Muscle layer of colon (tissue), 2 donors: Measurements from ENCODE around the gene CDC42BPG.
"Not testable (repeated sequence)": the region's sequence is repeated elsewhere in the genome, so short reads cannot be mapped to it uniquely, and the experiment has no call there.

Experiments used
- H3K27ac ChIP-seq: one replicate; pipeline ENCODE4 v1.7.0; 2013; ENCODE audit warnings: low read depth, mild to moderate bottlenecking, low read length, moderate library complexity
- H3K27me3 ChIP-seq, 2 donors: one replicate each; pipeline ENCODE4 v1.7.0; 2013; ENCODE audit warnings: low read length in 2 of 2, mild to moderate bottlenecking in 2 of 2; ENCODE audit not compliant: insufficient read depth in 2 of 2, control insufficient read depth in 1 of 2
- H3K36me3 ChIP-seq: one replicate; pipeline ENCODE4 v1.7.0; 2013; ENCODE audit warnings: mild to moderate bottlenecking, low read length; ENCODE audit not compliant: insufficient read depth
- H3K4me1 ChIP-seq: one replicate; pipeline ENCODE4 v1.7.0; 2013; ENCODE audit warnings: mild to moderate bottlenecking, low read length; ENCODE audit not compliant: insufficient read depth
- H3K4me3 ChIP-seq, 2 donors: one replicate each; pipeline ENCODE4 v1.7.0; 2013; ENCODE audit warnings: low read length in 2 of 2, low read depth in 1 of 2, mild to moderate bottlenecking in 1 of 2, moderate library complexity in 1 of 2
- H3K9ac ChIP-seq: one replicate; pipeline ENCODE4 v1.7.0; 2013; ENCODE audit warnings: low read length
- H3K9me3 ChIP-seq: one replicate; pipeline ENCODE4 v1.7.0; 2013; ENCODE audit warnings: mild to moderate bottlenecking, low read length
- donor health status: abdominal sarcoma.
- donor health status: Adenocarcinoma of cecum.

CDC42BPG gene

DNA sequence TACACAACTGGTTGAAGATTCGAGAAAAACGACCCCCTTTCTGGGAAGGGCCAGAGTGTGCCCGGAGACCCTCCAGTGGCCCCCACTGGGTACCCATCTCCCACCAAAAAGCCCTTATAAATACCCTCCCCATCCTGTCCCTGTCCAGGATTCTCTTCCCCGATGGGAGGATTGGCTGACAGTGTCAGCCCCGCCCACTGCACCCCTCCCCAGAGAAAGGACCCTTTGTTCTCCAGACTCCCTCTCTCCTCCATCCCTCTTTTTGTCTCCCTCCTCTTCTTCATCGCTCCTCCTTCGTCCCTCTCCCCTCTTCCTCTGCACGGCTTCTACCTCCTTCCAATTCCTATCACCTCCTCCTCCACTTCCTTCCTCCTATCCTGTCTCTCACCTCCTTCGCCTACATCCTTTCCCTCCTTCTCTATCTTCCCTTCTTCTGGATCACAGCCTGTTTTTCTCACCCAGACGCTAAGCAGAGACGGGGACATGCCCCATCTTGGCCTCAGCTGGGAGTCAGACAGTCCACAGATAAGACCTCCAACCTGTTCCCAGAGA is 20.8 kb downstream of the CDC42BPG start:
- Histone ChIP-seq H3K4me3 (no peak overlapping the region), H3K27ac (no peak overlapping the region), H3K36me3 (no peaks in the 10 kb centered on the region), H3K9me3 (no peaks in the 10 kb centered on the region), H3K9ac (no peak overlapping the region), H3K27me3 (no peaks in the 10 kb centered on the region), H3K4me1 (no peaks in the 10 kb centered on the region)

GRCh38 chr11:64817476-64817875 is 27.0 kb downstream of the CDC42BPG start:
- Histone ChIP-seq H3K4me3 (no peak overlapping the region), H3K9ac (no peak overlapping the region), H3K9me3 (no peaks in the 10 kb centered on the region), H3K27ac (no peak overlapping the region), H3K4me1 (no peaks in the 10 kb centered on the region), H3K27me3 (no peaks in the 10 kb centered on the region), H3K36me3 (no peaks in the 10 kb centered on the region)

DNA sequence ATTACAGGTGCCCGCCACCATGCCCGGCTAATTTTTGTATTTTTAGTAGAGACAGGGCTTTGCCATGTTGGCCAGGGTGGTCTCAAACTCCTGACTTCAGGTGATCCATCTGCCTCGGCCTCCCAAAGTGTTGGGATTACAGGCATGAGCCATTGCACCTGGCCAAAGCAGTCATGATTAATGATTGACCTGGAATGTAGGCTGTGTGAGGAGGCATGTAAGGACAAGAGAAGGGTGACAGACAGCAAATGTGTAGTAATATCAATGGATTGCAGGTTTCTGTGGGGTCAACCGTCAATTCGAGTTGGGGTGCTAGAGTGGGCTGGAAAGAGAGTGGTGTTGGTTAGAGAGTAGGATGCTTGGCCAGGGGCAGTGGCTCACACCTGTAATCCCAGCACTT is 29.0 kb downstream of the CDC42BPG start:
- not testable (repeated sequence) for H3K4me3 ChIP-seq, H3K27me3 ChIP-seq, H3K9ac ChIP-seq, H3K36me3 ChIP-seq, H3K27ac ChIP-seq, H3K4me1 ChIP-seq, H3K9me3 ChIP-seq

DNA sequence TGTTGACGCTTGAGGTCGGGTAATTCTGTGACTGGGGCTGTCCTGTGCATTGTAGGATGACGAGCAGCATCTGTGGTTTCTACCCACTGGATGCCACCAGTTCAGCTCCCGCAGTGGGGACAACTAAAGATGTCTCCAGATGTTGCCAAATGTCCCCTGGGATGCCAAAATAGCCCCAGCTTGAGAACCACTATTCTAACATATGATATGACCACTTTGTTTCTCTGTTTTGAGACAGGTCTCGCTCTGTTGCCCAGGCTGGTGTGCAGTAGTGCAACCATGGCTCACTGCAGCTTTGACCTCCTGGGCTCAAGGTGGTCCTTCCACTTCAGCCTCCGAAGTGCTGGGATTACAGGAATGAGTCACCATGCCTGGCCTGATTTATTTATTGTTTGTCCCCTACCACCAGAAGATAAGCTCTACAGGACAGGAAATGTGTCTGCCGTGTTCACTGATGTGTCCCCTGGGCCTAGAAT is 29.7 kb downstream of the CDC42BPG start:
- Histone ChIP-seq H3K27me3 (no peaks in the 10 kb centered on the region), H3K36me3 (no peaks in the 10 kb centered on the region), H3K27ac (no peak overlapping the region), H3K9me3 (no peaks in the 10 kb centered on the region), H3K9ac (no peak overlapping the region), H3K4me3 (no peak overlapping the region), H3K4me1 (peaks cover 2% of the 10 kb centered on the region)

- H3K9me3 ChIP-seq, result no peaks in the 10 kb centered on the region
- no peak overlapping the region for H3K9ac ChIP-seq
- no peaks in the 10 kb centered on the region for H3K36me3 ChIP-seq
- H3K4me3 ChIP-seq, result no peak overlapping the region
- no peak overlapping the region for H3K27ac ChIP-seq
- H3K27me3 ChIP-seq, result no peaks in the 10 kb centered on the region
- peaks cover 8% of the 10 kb centered on the region for H3K4me1 ChIP-seq
These were observed 30.6 kb downstream of the CDC42BPG start for GRCh38 chr11:64813826-64814225.

GRCh38 chr11:64810891-64811272 is 33.6 kb downstream of the CDC42BPG start:
- H3K4me1 ChIP-seq, result peaks cover 8% of the 10 kb centered on the region
- no peak overlapping the region for H3K9ac ChIP-seq
- H3K4me3 ChIP-seq, result peak overlapping the region; percentile 14 to 77
- peaks cover 3% of the 10 kb centered on the region for H3K36me3 ChIP-seq
- no peak overlapping the region for H3K27ac ChIP-seq
- no peaks in the 10 kb centered on the region for H3K27me3 ChIP-seq
- H3K9me3 ChIP-seq, result no peaks in the 10 kb centered on the region

- peaks cover 4% of the 10 kb centered on the region for H3K36me3 ChIP-seq
- H3K4me3 ChIP-seq, result peak within 1 kb of the TSS; percentile 77 to 97
- H3K4me1 ChIP-seq, result peaks cover 8% of the 10 kb centered on the region
- H3K9ac ChIP-seq, result peak within 1 kb of the TSS; percentile 49
- H3K27me3 ChIP-seq, result no peaks in the 10 kb centered on the region
- H3K9me3 ChIP-seq, result no peaks in the 10 kb centered on the region
- peak within 1 kb of the TSS; percentile 28 for H3K27ac ChIP-seq
These were observed 34.1 kb downstream of the CDC42BPG start, which contains the start of gene MEN1 for GRCh38 chr11:64810271-64810890. TSS of gene MEN1 (minus strand) at chr11:64810551. CDS start at chr11:64810109, 442 bp downstream.

DNA sequence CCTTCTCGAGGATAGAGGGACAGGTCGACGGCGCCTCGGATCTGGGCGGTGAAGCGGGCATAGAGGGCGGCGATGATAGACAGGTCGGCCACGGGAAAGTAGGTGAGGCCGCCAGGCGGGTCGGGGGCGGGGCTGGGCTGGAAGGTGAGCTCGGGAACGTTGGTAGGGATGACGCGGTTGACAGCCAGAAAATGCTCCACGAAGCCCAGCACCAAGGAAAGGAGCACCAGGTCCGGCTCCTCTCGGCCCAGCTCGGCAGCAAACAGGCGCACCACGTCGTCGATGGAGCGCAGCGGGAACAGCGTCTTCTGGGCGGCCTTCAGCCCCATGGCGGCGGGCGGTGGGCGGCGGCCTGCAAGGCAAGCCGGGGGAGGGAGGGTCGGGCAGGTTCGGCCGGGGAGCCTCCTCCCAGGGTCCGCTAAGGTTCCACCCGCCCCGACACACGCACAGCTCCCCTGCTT is 34.6 kb downstream of the CDC42BPG start:
- peak overlapping the region; percentile 77 to 97 for H3K4me3 ChIP-seq
- H3K9me3 ChIP-seq, result no peaks in the 10 kb centered on the region
- peaks cover 8% of the 10 kb centered on the region for H3K4me1 ChIP-seq
- no peaks in the 10 kb centered on the region for H3K27me3 ChIP-seq
- peaks cover 10% of the 10 kb centered on the region for H3K36me3 ChIP-seq
- peak overlapping the region; percentile 49 for H3K9ac ChIP-seq
- peak overlapping the region; percentile 28 for H3K27ac ChIP-seq

DNA sequence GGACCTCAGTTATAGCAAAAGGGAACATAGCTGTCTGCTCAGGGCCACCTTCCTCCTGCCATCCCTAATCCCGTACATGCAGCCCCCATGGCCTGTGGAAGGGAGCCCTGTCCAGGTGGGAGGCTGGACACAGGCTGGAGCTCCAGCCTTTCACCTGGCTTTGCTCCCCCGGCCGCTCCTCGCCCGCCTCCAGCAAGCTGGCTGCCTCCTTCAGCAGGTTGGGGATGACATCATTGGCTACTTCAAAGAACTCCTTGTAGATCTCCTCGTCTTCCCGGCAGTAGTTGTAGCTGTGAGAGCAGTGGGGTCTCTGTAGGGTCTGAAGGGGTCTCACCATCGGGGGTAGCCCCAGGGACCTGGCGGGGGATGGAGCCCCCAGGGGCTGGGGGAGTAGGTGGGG is 39.0 kb downstream of the CDC42BPG start:
- Histone ChIP-seq H3K9me3 (no peaks in the 10 kb centered on the region), H3K27ac (no peak overlapping the region), H3K4me3 (no peak overlapping the region), H3K36me3 (peaks cover 14% of the 10 kb centered on the region), H3K9ac (no peak overlapping the region), H3K4me1 (peaks cover 28% of the 10 kb centered on the region), H3K27me3 (no peaks in the 10 kb centered on the region)

- no peak overlapping the region for H3K27ac ChIP-seq
- no peak overlapping the region for H3K9ac ChIP-seq
- peaks cover 14% of the 10 kb centered on the region for H3K36me3 ChIP-seq
- no peaks in the 10 kb centered on the region for H3K9me3 ChIP-seq
- H3K27me3 ChIP-seq, result no peaks in the 10 kb centered on the region
- peak overlapping the region in 1 of 2 donors; percentile 87 for H3K4me3 ChIP-seq
- peaks cover 24% of the 10 kb centered on the region for H3K4me1 ChIP-seq
These were observed 39.9 kb downstream of the CDC42BPG start for GRCh38 chr11:64804346-64805210.

- no peaks in the 10 kb centered on the region for H3K27me3 ChIP-seq
- peak overlapping the region; percentile 87 for H3K4me3 ChIP-seq
- H3K27ac ChIP-seq, result peak overlapping the region; percentile 94
- H3K9me3 ChIP-seq, result no peaks in the 10 kb centered on the region
- peaks cover 20% of the 10 kb centered on the region for H3K4me1 ChIP-seq
- H3K9ac ChIP-seq, result peak overlapping the region; percentile 79
- H3K36me3 ChIP-seq, result peaks cover 14% of the 10 kb centered on the region
These were observed 40.6 kb downstream of the CDC42BPG start for GRCh38 chr11:64803846-64804345.
